Frontal cortex (tissue), 4 donors: Measurements from ENCODE around the gene OAF. TPM values are rescaled to one million over a fixed set of nuclear protein-coding genes. Genes with fewer than 3 reads are reported as not detected.
"Not testable (repeated sequence)": the region's sequence is repeated elsewhere in the genome, so short reads cannot be mapped to it uniquely, and the experiment has no call there.

ENCODE experiments used
- DNase-seq, 2 donors: peaks; one replicate each; pipeline ENCODE4 v3.0.0; 2012; ENCODE audit warnings: low spot score in 2 of 2
- FAIRE-seq: peaks from 2 replicates; lab custom pipeline; 2012; peaks lifted over from hg19 to GRCh38; lab: Jason Lieb, UNC
- total RNA-seq: library from RNA; depleted of rRNA; stranded (reverse); fragments of >200 nt; gene quantifications from one replicate; pipeline ENCODE4 v1.2.3, GENCODE V29; 2014
- donor health status: control.
- donor health status: control.
- donor health status: control.

The OAF gene
- 1.2 TPM for total RNA-seq

GRCh38 chr11:120210626-120211521 is at the start of gene OAF:
Gene OAF, plus strand, starts transcription at chr11:120211032. Its CDS starts 248 bp downstream, at chr11:120211280.
- no peak for FAIRE-seq
- peak; percentile 82 to 86 for DNase-seq

GRCh38 chr11:120167659-120168058 is 43.2 kb upstream of the OAF start:
- no peak for DNase-seq
- no peak for FAIRE-seq

GRCh38 chr11:120168108-120168959 is 42.5 kb upstream of the OAF start:
- DNase-seq (no peak), FAIRE-seq (no peak)

- DNase-seq (peak; percentile 74 to 82), FAIRE-seq (no peak)
Measured at GRCh38 chr11:120168960-120169681, 41.7 kb upstream of the OAF start.

- DNase-seq (no peak), FAIRE-seq (no peak)
Measured at GRCh38 chr11:120169981-120170698, 40.7 kb upstream of the OAF start.

- no peak for DNase-seq
- FAIRE-seq: no peak
Measured at GRCh38 chr11:120170741-120171261, 40.0 kb upstream of the OAF start.

GRCh38 chr11:120172054-120172911 is 38.5 kb upstream of the OAF start:
- DNase-seq (peak; percentile 67 to 77), FAIRE-seq (no peak)

GRCh38 chr11:120173019-120173705 is 37.7 kb upstream of the OAF start:
- DNase-seq (no peak), FAIRE-seq (no peak)

- FAIRE-seq (no peak), DNase-seq (no peak)
Measured at GRCh38 chr11:120173807-120174206, 37.0 kb upstream of the OAF start.

- FAIRE-seq (no peak), DNase-seq (no peak)
Measured at GRCh38 chr11:120174866-120175265, 36.0 kb upstream of the OAF start.

GRCh38 chr11:120178561-120179056 is 32.2 kb upstream of the OAF start:
- no peak for DNase-seq
- FAIRE-seq: no peak

GRCh38 chr11:120179057-120179672 is 31.7 kb upstream of the OAF start:
- FAIRE-seq (no peak), DNase-seq (peak in 1 of 2 donors; percentile 7)

- DNase-seq, FAIRE-seq: not testable (repeated sequence)
Measured at GRCh38 chr11:120180063-120180462, 30.8 kb upstream of the OAF start.

GRCh38 chr11:120180551-120181232 is 30.1 kb upstream of the OAF start:
- FAIRE-seq: no peak
- DNase-seq: no peak

- DNase-seq: no peak
- FAIRE-seq: no peak
Measured at GRCh38 chr11:120181376-120181975, 29.4 kb upstream of the OAF start.

GRCh38 chr11:120182372-120182771 is 28.5 kb upstream of the OAF start:
- no peak for FAIRE-seq
- no peak for DNase-seq
